A204.1 (cell line): ENCODE measurements around the gene LCE6A.

Experiments used
- FAIRE-seq: peaks from 2 replicates; lab custom pipeline; 2012; peaks lifted over from hg19 to GRCh38; lab: Jason Lieb, UNC

LCE6A gene, protein sequence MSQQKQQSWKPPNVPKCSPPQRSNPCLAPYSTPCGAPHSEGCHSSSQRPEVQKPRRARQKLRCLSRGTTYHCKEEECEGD

DNA sequence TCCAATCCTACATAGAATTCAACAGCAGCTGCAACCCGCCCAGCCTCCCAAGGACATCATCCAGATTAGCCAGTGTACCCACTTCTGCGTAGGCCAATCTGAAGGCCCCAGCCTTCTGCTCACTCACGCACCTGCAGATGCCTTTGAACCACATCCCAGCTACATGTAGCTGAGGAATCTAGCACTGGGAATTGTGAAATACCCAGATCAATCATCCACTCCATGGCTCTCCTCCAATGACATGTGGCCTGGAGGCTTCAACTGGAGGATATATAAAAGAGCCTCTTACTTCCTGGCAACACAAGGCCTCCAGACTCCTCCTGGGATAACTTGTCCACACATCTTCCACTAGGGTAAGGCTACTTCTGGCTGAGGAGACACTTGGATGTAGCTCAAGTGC is at the start of gene LCE6A:
TSS of gene LCE6A (plus strand) at position 301 of the 400 bp plus-strand sequence. CDS start 665 bp downstream, outside the sequence.
- no peak for FAIRE-seq

DNA sequence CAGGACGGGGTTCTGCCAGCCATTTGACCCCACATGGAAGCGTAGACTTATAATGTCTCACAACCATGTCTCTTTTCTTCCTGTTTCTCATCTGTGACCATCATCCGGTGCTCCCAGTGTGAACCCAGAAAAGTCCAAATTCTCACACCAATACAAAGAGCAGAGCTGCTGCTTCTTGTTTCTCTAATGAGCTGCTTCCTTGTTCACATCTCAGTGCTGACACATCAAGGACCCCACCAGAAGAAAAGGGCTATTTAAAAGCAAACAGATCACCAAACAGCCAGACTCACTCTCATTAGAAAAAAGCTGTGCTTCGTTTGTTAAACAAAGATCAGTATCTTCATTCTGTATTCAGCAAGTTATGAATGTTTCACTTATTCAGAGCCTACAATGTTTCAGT is 47.0 kb upstream of the LCE6A start:
- no peak for FAIRE-seq

DNA sequence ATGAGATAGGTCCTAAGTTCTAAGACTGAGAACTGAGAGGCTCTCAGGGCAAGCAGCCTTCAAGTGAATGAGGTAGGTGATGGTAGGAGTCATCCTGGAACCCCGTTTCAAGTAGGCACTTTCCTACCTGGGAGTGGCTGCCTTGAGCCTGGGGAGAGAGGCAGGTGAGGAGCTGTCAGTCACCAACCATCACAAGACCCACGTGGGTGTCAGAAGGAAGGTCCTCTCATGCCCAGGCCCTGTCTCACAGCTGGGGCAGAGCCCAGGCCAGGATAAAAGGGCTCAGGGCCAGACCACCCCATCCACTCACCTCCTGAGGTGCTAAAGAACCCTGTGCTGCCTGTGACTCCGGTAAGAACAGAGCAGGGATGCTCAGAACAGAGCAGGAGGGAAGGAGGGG is 46.2 kb upstream of the LCE6A start, which contains the start of gene LCE1D:
TSS of gene LCE1D (plus strand) at position 301 of the 400 bp plus-strand sequence. CDS start 1,074 bp downstream, outside the sequence.
- no peak for FAIRE-seq

DNA sequence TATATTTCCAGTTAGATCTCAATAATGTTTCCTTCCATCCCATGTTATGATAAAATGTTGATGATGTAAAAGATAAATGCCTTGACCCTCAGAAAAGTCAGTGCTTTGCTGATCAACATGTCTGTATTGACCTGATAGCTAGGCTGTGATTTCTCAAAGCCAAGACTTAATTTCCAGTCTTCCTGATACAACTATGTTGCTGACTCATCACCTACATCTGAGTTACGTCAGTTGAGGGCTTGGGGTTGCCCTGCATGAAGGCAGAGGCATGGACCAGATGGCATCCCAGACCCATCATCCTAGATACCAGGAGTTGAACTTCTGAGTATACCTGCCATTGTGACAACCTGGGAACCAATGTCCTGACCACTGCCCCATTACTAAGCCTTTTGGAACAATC is 41.3 kb upstream of the LCE6A start:
- FAIRE-seq: no peak

DNA sequence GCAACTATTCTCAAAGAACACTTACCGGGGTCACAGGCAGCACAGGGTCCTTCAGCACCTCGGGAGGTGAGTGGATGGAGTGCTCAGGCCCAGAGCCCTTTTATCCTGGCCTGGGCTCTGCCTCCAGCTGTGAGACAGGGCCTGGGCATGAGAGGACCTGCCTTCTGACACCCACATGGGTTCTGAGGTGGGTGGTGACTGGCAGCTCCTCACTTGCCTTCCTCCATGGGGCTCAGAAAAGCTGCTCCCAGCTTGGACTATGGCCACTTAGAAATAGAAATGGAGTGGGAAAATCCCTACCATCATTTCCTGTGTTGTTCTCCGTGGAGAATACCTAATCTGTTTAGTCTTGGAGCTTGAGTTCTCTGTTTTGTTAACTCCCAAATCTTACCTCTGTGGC is 36.1 kb upstream of the LCE6A start, which contains the start of gene LCE1C:
TSS of gene LCE1C (minus strand) at position 76 of the 400 bp plus-strand sequence. CDS start 1,173 bp downstream, outside the sequence.
- no peak for FAIRE-seq

- no peak for FAIRE-seq
These were observed 31.6 kb upstream of the LCE6A start for GRCh38 chr1:152811050-152811449.

- no peak for FAIRE-seq
These were observed 31.0 kb upstream of the LCE6A start, which contains the start of gene LCE1B for GRCh38 chr1:152811671-152812070. Gene LCE1B (plus strand): TSS chr1:152811971. CDS start chr1:152812447, 476 bp downstream.

DNA sequence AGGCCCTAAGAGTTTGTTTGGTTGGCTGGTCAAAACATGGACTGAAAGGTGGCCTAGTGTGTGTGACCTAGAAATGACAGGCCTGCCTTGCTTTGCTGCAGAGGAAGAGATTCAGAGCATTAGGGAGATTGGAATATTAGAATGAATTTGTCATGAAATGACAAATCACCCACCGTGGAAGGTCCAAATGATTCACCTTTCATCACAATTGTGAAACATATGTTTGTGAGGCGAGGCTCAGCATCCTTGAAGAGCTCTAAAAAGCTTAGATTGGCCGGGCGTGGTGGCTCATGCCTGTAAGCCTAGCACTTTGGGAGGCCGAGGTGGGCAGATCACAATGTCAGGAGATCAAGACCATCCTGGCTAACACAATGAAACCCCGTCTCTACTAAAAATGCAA is 25.3 kb upstream of the LCE6A start:
- FAIRE-seq: no peak

GRCh38 chr1:152823294-152823693 is 19.4 kb upstream of the LCE6A start:
- FAIRE-seq: no peak

- no peak for FAIRE-seq
These were observed 17.7 kb upstream of the LCE6A start for GRCh38 chr1:152824964-152825363.

DNA sequence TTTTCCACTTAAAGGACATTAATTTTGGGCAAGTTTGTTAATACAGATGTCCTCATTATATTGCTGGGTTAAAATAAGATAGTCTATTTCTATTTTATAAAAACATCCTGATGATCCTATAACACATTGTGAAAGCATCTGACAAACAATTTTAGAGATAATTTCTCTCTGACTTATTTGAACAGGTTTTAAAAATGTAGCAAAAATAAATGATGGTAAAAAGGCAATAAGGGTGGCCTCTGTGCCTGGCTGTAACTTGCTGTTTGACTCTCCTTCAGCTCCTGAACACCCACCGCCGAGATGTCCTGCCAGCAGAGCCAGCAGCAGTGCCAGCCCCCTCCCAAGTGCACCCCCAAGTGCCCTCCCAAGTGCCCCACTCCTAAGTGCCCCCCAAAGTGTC is 15.5 kb upstream of the LCE6A start, which contains the start of gene LCE1A:
TSS of gene LCE1A (plus strand) at position 301 of the 400 bp plus-strand sequence. CDS start at position 301, 0 bp downstream.
- FAIRE-seq: no peak

GRCh38 chr1:152836870-152837269 is 5.8 kb upstream of the LCE6A start:
- FAIRE-seq: no peak

GRCh38 chr1:152855661-152856060 is 13.0 kb downstream of the LCE6A start:
- FAIRE-seq: no peak

GRCh38 chr1:152858062-152858461 is 15.4 kb downstream of the LCE6A start:
- FAIRE-seq: no peak

GRCh38 chr1:152859696-152860095 is 17.0 kb downstream of the LCE6A start, which contains the start of gene LCE7A:
Gene LCE7A (plus strand): TSS chr1:152859996. CDS start chr1:152860698, 702 bp downstream.
- no peak for FAIRE-seq

DNA sequence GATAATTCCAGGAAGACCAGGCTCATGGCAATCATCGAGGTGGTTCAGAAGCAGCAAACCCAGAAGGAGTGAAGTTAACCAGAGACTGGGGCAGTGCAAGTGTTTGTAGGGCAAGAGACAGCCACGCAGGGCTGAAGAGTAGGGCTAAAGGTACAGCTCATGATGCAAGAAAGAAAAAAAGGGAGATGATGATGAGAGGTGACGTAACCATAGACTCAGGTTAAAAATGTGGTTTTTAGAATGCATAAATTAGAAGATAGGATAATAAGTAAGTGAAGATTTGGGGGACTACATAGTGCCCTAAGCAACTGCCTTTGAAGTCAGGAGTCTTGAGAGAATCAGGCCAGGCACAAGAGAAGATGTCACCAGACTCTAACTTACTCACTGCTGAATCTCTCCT is 17.5 kb downstream of the LCE6A start:
- FAIRE-seq: no peak

GRCh38 chr1:152861374-152861773 is 18.7 kb downstream of the LCE6A start:
- no peak for FAIRE-seq

DNA sequence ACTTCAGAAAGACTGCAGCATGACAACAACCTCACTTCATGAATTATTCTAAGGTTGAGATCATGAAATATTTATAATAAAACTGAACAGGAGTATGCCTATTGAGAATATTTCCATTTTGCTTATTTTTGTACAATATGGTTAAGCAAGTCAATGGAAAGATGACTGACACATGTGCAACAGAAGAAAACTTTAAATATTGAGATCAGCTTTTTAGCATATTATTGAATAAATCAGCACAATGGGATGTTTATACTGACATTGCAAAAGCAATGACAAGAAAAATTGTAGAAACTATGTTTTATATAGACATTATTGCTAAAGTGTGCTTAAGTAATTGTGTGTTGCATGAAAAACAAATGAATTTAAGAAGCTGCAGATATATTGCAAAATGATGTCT is 21.8 kb downstream of the LCE6A start:
- FAIRE-seq: no peak

DNA sequence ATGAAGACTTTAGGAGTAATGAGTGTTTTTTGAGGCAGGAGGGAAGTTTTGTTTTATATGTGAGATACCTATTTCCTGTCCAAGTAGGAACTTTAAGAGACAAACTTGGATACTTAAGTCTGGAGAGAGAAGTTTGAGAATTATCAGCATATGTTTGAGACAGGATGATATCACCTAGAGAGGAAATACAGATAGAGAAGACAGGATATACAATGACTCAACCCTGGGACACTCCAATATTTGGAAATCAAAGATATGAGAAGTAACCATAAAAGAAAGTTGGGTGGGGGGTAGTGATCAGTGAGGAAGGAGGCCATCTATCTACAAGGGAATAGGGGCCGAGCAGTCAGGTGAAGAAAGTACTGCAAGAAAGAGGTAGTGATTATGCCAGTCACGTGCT is 23.7 kb downstream of the LCE6A start:
- FAIRE-seq: no peak

GRCh38 chr1:152869808-152870419 is 27.3 kb downstream of the LCE6A start:
- no peak for FAIRE-seq

DNA sequence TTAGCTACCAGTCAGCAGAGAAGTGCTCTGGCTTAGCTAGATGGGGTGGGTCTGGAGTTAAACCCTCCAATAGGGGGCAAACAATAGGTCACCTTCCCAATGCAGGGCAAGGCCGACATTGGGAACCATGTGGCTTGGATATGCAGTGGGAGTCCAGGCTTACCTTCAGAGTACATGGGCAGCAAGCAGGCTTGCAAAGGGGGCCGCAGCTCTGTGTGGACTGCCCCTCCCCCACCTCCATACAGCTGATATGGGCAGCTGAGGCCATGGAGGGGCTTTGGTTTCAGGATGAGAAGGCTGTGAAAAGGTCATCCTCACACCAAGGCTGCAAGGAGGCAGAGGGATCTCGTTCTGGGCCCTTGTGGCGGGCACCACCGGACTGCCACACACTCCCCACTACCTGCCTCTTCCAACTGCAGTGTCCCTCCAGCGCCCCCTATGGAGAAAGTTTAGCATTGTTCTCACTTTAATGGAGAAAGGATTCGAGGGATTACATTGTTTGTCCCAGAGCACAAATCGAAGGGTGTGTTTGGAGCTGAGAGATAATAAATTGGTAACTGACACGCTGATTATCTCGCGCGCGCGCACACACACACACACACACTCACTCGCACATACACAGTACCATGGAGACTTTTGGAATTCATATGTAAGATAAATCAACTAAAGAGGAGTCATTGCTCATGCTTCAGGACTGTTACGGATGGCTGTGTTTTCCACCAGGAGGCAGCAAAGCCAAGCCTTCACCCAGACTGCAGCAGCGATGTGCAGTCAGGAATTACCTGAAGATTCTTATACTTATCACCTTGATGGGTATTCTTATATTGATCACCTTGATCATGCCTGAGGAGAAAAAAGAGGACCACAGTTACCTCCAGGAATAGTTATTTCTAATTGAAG is 28.4 kb downstream of the LCE6A start:
- no peak for FAIRE-seq

DNA sequence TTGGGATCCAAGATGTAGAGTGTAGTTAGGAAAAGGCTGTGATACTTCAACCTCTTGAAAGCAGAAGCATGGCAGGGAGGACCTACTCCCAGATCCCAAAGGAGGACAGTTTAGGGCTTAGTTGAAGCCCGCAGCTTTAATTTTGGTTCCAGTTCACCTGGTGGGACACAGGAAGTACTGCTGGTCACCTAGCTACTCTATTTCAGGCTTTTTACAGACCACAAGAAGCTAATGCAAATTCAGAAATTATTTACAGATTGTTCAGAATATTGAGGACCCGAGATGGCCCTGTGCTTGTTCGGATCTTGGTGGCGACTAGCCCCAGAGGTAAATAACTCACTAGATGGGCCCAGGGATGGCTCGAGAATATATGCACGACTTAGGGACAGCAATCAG is 29.1 kb downstream of the LCE6A start:
- FAIRE-seq: no peak

- no peak for FAIRE-seq
These were observed 30.8 kb downstream of the LCE6A start for GRCh38 chr1:152873495-152873894.
